ENCODE data around the gene RRP1B. TPM values are rescaled to one million over a fixed set of nuclear protein-coding genes. Genes with fewer than 3 reads are reported as not detected.

The RRP1B gene
- total and polyA plus RNA-seq, 8 donors: 4.0 to 23.6 (median 10.3) TPM

GRCh38 chr21:43736224-43736883, 77.0 kb downstream of the RRP1B start:
- Histone ChIP-seq H3K36me3 (peaks cover 0 to 55% (median 30%) of the 10 kb centered on the region in 4 donors), H3K9me3 (no peaks in the 10 kb centered on the region), H3K27me3 (no peaks in the 10 kb centered on the region), H3K4me1 (peaks cover 18 to 58% (median 46%) of the 10 kb centered on the region in 4 donors), H3K27ac (peak overlapping the region in 1 of 5 donors; percentile 76), H3K4me3 (no peak overlapping the region)
- intact Hi-C loops (cut with DNase I; ENCODE audit: low total_unique reads): no loop called here
- DNase-seq: no peak
- TF ChIP-seq EP300 (IDR thresholded peaks at IDR 0.05): no peak
- TF ChIP-seq POLR2AphosphoS5 (IDR thresholded peaks at IDR 0.05): no peak
- no peak for TF ChIP-seq POLR2A (IDR thresholded peaks at IDR 0.05)
- TF ChIP-seq, protein P1, sequence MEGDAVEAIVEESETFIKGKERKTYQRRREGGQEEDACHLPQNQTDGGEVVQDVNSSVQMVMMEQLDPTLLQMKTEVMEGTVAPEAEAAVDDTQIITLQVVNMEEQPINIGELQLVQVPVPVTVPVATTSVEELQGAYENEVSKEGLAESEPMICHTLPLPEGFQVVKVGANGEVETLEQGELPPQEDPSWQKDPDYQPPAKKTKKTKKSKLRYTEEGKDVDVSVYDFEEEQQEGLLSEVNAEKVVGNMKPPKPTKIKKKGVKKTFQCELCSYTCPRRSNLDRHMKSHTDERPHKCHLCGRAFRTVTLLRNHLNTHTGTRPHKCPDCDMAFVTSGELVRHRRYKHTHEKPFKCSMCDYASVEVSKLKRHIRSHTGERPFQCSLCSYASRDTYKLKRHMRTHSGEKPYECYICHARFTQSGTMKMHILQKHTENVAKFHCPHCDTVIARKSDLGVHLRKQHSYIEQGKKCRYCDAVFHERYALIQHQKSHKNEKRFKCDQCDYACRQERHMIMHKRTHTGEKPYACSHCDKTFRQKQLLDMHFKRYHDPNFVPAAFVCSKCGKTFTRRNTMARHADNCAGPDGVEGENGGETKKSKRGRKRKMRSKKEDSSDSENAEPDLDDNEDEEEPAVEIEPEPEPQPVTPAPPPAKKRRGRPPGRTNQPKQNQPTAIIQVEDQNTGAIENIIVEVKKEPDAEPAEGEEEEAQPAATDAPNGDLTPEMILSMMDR (IDR thresholded peaks at IDR 0.05): no peak
- WGBS, 5 donors: 86 to 93% (median 91%) methylated on average over 24 to 25 of the region's 25 CpGs

- H3K4me3 ChIP-seq: no peak overlapping the region
- peak overlapping the region in 1 of 5 donors; percentile 43 for H3K27ac ChIP-seq
- H3K36me3 ChIP-seq: peaks cover 0 to 65% (median 39%) of the 10 kb centered on the region in 4 donors
- 89 to 94% (median 92%) methylated on average over 32 to 35 of the region's 35 CpGs for WGBS, 5 donors
- no peaks in the 10 kb centered on the region for H3K9me3 ChIP-seq
- intact Hi-C loops (cut with DNase I; ENCODE audit: low total_unique reads): no loop called here
- DNase-seq: no peak
- peaks cover 18 to 49% (median 39%) of the 10 kb centered on the region in 4 donors for H3K4me1 ChIP-seq
- TF ChIP-seq EP300 (IDR thresholded peaks at IDR 0.05): no peak
- no peak for TF ChIP-seq POLR2AphosphoS5 (IDR thresholded peaks at IDR 0.05)
- TF ChIP-seq, protein P1 (IDR thresholded peaks at IDR 0.05): no peak
- no peaks in the 10 kb centered on the region for H3K27me3 ChIP-seq
These were observed 78.0 kb downstream of the RRP1B start for GRCh38 chr21:43737158-43737950.

- DNase-seq: peak in 1 of 2 donors; percentile 50
- H3K4me1 ChIP-seq: peaks cover 0 to 25% (median 14%) of the 10 kb centered on the region in 4 donors
- H3K27ac ChIP-seq: peak overlapping the region in 3 of 5 donors; percentile 68 to 85 (median 72)
- 56 to 90% (median 88%) methylated on average over 5 to 25 of the region's 25 CpGs for WGBS, 5 donors
- H3K9me3 ChIP-seq: no peaks in the 10 kb centered on the region
- TF ChIP-seq POLR2A (IDR thresholded peaks at IDR 0.05) (no peak), EP300 (IDR thresholded peaks at IDR 0.05) (no peak), POLR2AphosphoS5 (IDR thresholded peaks at IDR 0.05) (no peak)
- TF ChIP-seq, protein P1 (IDR thresholded peaks at IDR 0.05): no peak
- no peaks in the 10 kb centered on the region for H3K27me3 ChIP-seq
- no peak overlapping the region for H3K4me3 ChIP-seq
- intact Hi-C loops (cut with DNase I; ENCODE audit: low total_unique reads): no loop called here
- H3K36me3 ChIP-seq: peaks cover 10 to 81% (median 57%) of the 10 kb centered on the region in 4 donors
These were observed 80.5 kb downstream of the RRP1B start for GRCh38 chr21:43739621-43740435.

All from stomach (tissue), 9 donors.